ENCODE results near the gene NOP10. TPM values are rescaled to one million over a fixed set of nuclear protein-coding genes. Genes with fewer than 3 reads are reported as not detected.

NOP10 gene
- total and polyA plus RNA-seq, 2 of the 8 experiments (the other 6 are each of a cell fraction or from before 2014, with no cell fraction given): 285 to 981 TPM

GRCh38 chr15:34341381-34342212 is 1.3 kb downstream of the NOP10 start:
- Histone ChIP-seq H2BK120ac (replicated peaks; ENCODE audit: low read depth, low read length) (no peak overlapping the region), H3K4me3 (ENCODE audit: extremely low read depth in 1 of 4, insufficient read depth in 2 of 4, low read depth in 3 of 4, low read length in 4 of 4) (peak overlapping the region; percentile 86 to 94 (median 92); a peak in 7 of 8 replicates), H4K8ac (ENCODE audit: extremely low read depth, insufficient read depth, low read length) (no peak overlapping the region), H3K79me2 (ENCODE audit: control insufficient read depth in 1 of 2, insufficient read depth in 2 of 2, low read length in 2 of 2) (peaks cover 0 to 20% of the 10 kb centered on the region in 2 experiments; a peak in 3 of 4 replicates), H2BK12ac (ENCODE audit: low read depth, low read length) (no peak overlapping the region), H3K27me3 (replicated peaks in 1 of 4; ENCODE audit: control insufficient read depth in 3 of 4, extremely low read depth in 1 of 4, insufficient read depth in 3 of 4, low read length in 3 of 4) (no peaks in the 10 kb centered on the region), H3K4ac (replicated peaks; ENCODE audit: insufficient read length, low read depth, low read length) (no peak overlapping the region), H3K27ac (ENCODE audit: low read depth, low read length) (no peak overlapping the region), H3K4me1 (replicated peaks in 1 of 4; ENCODE audit: control insufficient read depth in 3 of 4, insufficient read depth in 4 of 4, low read length in 3 of 4) (peaks cover 6 to 11% (median 8%) of the 10 kb centered on the region in 4 experiments; a peak in 6 of 7 replicates), H4K20me1 (replicated peaks in 1 of 2; ENCODE audit: control insufficient read depth in 1 of 2, insufficient read depth in 2 of 2, low read length in 2 of 2) (no peaks in the 10 kb centered on the region), H3K4me2 (ENCODE audit: insufficient read depth in 1 of 2, low read depth in 2 of 2, low read length in 2 of 2) (peak overlapping the region; percentile 20 to 73), H2BK5ac (ENCODE audit: low read depth, low read length) (no peak overlapping the region), H3K23me2 (ENCODE audit: low read depth, low read length) (peaks cover 8% of the 10 kb centered on the region; the same call in 1 of the 2 replicates), H2BK20ac (ENCODE audit: low read length) (no peak overlapping the region), H3K9me3 (ENCODE audit: insufficient read depth in 2 of 2, low read depth in 1 of 2, low read length in 1 of 2) (no peaks in the 10 kb centered on the region), H2AK5ac (ENCODE audit: low read depth, low read length) (no peak overlapping the region), H4K5ac (ENCODE audit: insufficient read length, low read depth, low read length) (no peak overlapping the region), H4K91ac (replicated peaks; ENCODE audit: insufficient read length, low read length) (no peak overlapping the region), H2BK15ac (ENCODE audit: low read length) (no peak overlapping the region), H3K23ac (ENCODE audit: insufficient read length) (no peak overlapping the region), H2AFZ (ENCODE audit: low read length) (no peak overlapping the region), H3K9ac (replicated peaks in 1 of 4; ENCODE audit: extremely low read depth in 1 of 4, low read depth in 3 of 4, low read length in 3 of 4) (no peak overlapping the region), H3K79me1 (ENCODE audit: low read depth, low read length) (peaks cover 4% of the 10 kb centered on the region; the same call in 1 of the 2 replicates), H3K36me3 (ENCODE audit: control insufficient read depth in 2 of 4, insufficient read depth in 4 of 4, low read length in 3 of 4) (peaks cover 2 to 13% (median 6%) of the 10 kb centered on the region in 4 experiments; a peak in 5 of 8 replicates), H3K18ac (ENCODE audit: extremely low read depth, low read length) (no peak overlapping the region), H3K56ac (replicated peaks; ENCODE audit: insufficient read length, low read depth, low read length) (no peak overlapping the region), H3K14ac (ENCODE audit: insufficient read length) (no peak overlapping the region)
- no peak for DNase-seq (ENCODE audit: low read depth in 1 of 2, low spot score in 2 of 2)
- WGBS, 2 experiments (ENCODE audit: extremely low coverage in 1 of 2, insufficient coverage in 1 of 2, insufficient read length in 1 of 2, insufficient replicate concordance in 2 of 2, low coverage in 1 of 2, low lambda C conversion rate in 2 of 2, missing lambda C conversion rate in 1 of 2): 96% methylated on average over 15 of the region's 15 CpGs; no CpG with 5 or more reads in 1 of the 2 experiments
- POLR2A ChIA-PET (ENCODE audit: partially characterized antibody): interaction anchor here (1.6 kb wide), 1 partner anchor 8 kb away, joined by 5 read pairs; no protein-coding TSS in a partner anchor
- CTCF ChIA-PET (ENCODE audit: partially characterized antibody): interaction anchor here (0.8 to 1.2 kb wide), 2 partner anchors 13 to 26 kb away, joined by 3 to 5 read pairs; no protein-coding TSS in a partner anchor
- no peak for FAIRE-seq
- TF ChIP-seq SUZ12 (IDR thresholded peaks at IDR 0.05; ENCODE audit: low read length) (no peak), POLR2A (IDR thresholded peaks at IDR 0.05; ENCODE audit: control extremely low read depth in 1 of 2, low read depth in 2 of 2, low read length in 2 of 2) (no peak), BCL11A (IDR thresholded peaks at IDR 0.05; ENCODE audit: low read depth in 2 of 2, low read length in 2 of 2) (no peak), HDAC6 (IDR thresholded peaks at IDR 0.05; ENCODE audit: low read depth, low read length) (no peak), RAD21 (IDR thresholded peaks at IDR 0.05 in 1 of 2, conservative IDR thresholded peaks at IDR 0.05 in 1 of 2; ENCODE audit: low read depth in 2 of 2, low read length in 2 of 2) (no peak), TCF12 (IDR thresholded peaks at IDR 0.05; ENCODE audit: low read depth, low read length) (no peak), GTF2F1 (IDR thresholded peaks at IDR 0.05; ENCODE audit: borderline replicate concordance, low read depth, low read length) (no peak), POU5F1 (IDR thresholded peaks at IDR 0.05; ENCODE audit: low read depth, low read length) (no peak), JUN (IDR thresholded peaks at IDR 0.05; ENCODE audit: low read depth, low read length) (no peak), SP2 (IDR thresholded peaks at IDR 0.05; ENCODE audit: low read length) (no peak), TAF1 (IDR thresholded peaks at IDR 0.05; ENCODE audit: low read depth, low read length) (no peak)

Data from H1 (cell line).